ENCODE data around the gene MED27.

MED27 gene

DNA sequence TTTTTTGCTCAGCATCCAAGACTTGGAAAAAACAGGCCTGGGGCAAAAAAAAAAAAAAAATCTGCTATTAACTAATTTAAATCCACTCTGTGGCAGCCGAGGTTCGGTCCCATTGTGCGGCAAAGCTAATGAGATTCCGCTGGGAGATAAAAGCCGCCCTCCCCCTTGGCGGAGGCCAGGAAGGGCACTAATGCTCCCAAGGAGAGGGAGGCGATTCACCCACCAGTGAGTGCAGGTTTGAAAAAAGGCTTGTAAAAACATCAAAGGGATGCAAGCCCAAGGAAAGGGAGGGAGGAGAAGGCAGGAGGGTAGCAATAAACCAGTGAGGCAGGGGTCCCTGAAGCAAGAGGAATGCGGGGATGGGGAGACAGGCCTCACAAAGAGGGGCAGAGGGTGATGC lies 210.3 kb downstream of the MED27 start:
- H3K27ac ChIP-seq (replicated peaks), result no peak overlapping the region
- no peak for TF ChIP-seq SPI1 (IDR thresholded peaks at IDR 0.05; ENCODE audit: borderline replicate concordance, low read depth)
- TF ChIP-seq, protein P1, sequence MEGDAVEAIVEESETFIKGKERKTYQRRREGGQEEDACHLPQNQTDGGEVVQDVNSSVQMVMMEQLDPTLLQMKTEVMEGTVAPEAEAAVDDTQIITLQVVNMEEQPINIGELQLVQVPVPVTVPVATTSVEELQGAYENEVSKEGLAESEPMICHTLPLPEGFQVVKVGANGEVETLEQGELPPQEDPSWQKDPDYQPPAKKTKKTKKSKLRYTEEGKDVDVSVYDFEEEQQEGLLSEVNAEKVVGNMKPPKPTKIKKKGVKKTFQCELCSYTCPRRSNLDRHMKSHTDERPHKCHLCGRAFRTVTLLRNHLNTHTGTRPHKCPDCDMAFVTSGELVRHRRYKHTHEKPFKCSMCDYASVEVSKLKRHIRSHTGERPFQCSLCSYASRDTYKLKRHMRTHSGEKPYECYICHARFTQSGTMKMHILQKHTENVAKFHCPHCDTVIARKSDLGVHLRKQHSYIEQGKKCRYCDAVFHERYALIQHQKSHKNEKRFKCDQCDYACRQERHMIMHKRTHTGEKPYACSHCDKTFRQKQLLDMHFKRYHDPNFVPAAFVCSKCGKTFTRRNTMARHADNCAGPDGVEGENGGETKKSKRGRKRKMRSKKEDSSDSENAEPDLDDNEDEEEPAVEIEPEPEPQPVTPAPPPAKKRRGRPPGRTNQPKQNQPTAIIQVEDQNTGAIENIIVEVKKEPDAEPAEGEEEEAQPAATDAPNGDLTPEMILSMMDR (IDR thresholded peaks at IDR 0.05; ENCODE audit: insufficient read depth, low read length), result no peak
- no peak for TF ChIP-seq GABPA (IDR thresholded peaks at IDR 0.05; ENCODE audit: low read depth)
- TF ChIP-seq, protein P2, sequence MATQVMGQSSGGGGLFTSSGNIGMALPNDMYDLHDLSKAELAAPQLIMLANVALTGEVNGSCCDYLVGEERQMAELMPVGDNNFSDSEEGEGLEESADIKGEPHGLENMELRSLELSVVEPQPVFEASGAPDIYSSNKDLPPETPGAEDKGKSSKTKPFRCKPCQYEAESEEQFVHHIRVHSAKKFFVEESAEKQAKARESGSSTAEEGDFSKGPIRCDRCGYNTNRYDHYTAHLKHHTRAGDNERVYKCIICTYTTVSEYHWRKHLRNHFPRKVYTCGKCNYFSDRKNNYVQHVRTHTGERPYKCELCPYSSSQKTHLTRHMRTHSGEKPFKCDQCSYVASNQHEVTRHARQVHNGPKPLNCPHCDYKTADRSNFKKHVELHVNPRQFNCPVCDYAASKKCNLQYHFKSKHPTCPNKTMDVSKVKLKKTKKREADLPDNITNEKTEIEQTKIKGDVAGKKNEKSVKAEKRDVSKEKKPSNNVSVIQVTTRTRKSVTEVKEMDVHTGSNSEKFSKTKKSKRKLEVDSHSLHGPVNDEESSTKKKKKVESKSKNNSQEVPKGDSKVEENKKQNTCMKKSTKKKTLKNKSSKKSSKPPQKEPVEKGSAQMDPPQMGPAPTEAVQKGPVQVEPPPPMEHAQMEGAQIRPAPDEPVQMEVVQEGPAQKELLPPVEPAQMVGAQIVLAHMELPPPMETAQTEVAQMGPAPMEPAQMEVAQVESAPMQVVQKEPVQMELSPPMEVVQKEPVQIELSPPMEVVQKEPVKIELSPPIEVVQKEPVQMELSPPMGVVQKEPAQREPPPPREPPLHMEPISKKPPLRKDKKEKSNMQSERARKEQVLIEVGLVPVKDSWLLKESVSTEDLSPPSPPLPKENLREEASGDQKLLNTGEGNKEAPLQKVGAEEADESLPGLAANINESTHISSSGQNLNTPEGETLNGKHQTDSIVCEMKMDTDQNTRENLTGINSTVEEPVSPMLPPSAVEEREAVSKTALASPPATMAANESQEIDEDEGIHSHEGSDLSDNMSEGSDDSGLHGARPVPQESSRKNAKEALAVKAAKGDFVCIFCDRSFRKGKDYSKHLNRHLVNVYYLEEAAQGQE (IDR thresholded peaks at IDR 0.05; ENCODE audit: insufficient replicate concordance, low read depth), result no peak
- TF ChIP-seq POLR2AphosphoS5 (IDR thresholded peaks at IDR 0.05; ENCODE audit: low read depth), result no peak
- DNase-seq (ENCODE audit: low read depth in 1 of 2, low spot score in 1 of 2), result no peak
- H3K4me3 ChIP-seq (replicated peaks; ENCODE audit: insufficient read depth, low read length), result no peak overlapping the region
- no peaks in the 10 kb centered on the region for H3K27me3 ChIP-seq (ENCODE audit: insufficient read depth, poor library complexity, severe bottlenecking)

DNA sequence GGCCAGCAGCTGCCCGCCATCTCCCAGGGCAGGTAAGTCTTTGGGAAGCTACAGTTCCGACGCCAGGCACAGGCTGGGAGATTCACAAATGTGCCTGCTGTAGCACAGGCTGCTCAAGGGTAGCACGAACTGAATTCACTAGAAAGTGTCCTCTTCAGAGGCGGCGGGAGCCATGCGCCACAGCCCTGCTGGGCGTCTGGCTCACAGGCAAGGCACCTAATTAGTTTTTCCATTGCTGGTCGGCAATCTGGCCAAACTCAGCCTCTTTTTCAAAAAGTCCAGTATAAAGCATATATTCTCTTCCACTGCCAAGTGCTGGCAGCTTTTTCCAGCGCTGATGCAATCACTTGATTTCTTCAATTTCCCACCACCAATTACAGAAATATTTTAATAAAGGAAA lies 210.9 kb downstream of the MED27 start:
- Histone ChIP-seq H3K27ac (replicated peaks) (no peak overlapping the region), H3K27me3 (ENCODE audit: insufficient read depth, poor library complexity, severe bottlenecking) (no peaks in the 10 kb centered on the region), H3K4me3 (replicated peaks; ENCODE audit: insufficient read depth, low read length) (no peak overlapping the region)
- no peak for DNase-seq (ENCODE audit: low read depth in 1 of 2, low spot score in 1 of 2)
- no peak for TF ChIP-seq SPI1 (IDR thresholded peaks at IDR 0.05; ENCODE audit: borderline replicate concordance, low read depth)
- no peak for TF ChIP-seq POLR2AphosphoS5 (IDR thresholded peaks at IDR 0.05; ENCODE audit: low read depth)
- no peak for TF ChIP-seq GABPA (IDR thresholded peaks at IDR 0.05; ENCODE audit: low read depth)
- TF ChIP-seq, protein P2 (IDR thresholded peaks at IDR 0.05; ENCODE audit: insufficient replicate concordance, low read depth), result no peak
- TF ChIP-seq, protein P1 (IDR thresholded peaks at IDR 0.05; ENCODE audit: insufficient read depth, low read length), result no peak

DNA sequence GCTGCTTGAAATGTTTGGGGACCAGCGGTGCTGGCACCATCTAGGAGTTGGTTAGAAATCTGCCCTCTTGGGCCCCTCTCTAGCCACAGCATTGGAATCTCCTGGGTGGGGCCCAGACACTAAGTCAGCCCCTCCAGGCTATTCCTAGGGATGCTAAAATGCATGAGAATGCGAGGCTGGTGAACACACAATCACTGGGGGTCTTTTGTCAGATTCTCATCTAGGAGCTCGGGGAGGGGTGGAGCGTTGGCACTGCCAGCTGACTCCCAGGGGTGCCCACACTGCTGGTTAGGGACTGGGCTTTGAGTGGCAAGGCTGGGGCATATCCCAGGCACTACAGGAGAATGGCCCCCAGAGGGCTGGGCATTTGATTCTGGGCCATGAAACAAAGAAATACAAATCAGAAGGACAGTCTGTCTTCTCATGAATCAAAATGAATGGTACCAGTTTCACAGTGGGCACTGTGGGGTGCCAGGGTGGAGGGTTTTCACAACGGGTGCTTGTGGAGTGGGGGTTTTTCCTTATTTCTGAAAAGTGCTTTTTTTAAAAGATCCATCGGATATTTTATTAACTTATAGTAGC lies 212.0 kb downstream of the MED27 start:
- H3K4me3 ChIP-seq (replicated peaks; ENCODE audit: insufficient read depth, low read length), result no peak overlapping the region
- H3K27ac ChIP-seq (replicated peaks), result no peak overlapping the region
- TF ChIP-seq, protein P1 (IDR thresholded peaks at IDR 0.05; ENCODE audit: insufficient read depth, low read length), result no peak
- no peak for TF ChIP-seq SPI1 (IDR thresholded peaks at IDR 0.05; ENCODE audit: borderline replicate concordance, low read depth)
- no peak for TF ChIP-seq POLR2AphosphoS5 (IDR thresholded peaks at IDR 0.05; ENCODE audit: low read depth)
- no peak for TF ChIP-seq GABPA (IDR thresholded peaks at IDR 0.05; ENCODE audit: low read depth)
- TF ChIP-seq, protein P2 (IDR thresholded peaks at IDR 0.05; ENCODE audit: insufficient replicate concordance, low read depth), result no peak
- DNase-seq (ENCODE audit: low read depth in 1 of 2, low spot score in 1 of 2), result no peak
- H3K27me3 ChIP-seq (ENCODE audit: insufficient read depth, poor library complexity, severe bottlenecking), result no peaks in the 10 kb centered on the region

Data from HL-60 (cell line).